Breast epithelium (tissue), 3 donors: ENCODE measurements around the gene SPOCK1.

Experiments used
- POLR2A ChIP-seq: fragments of 450-650 bp; IDR thresholded peaks from one replicate; pipeline ENCODE4 v1.6.1; 2016; ENCODE audit warnings: antibody characterized with exemption, mild to moderate bottlenecking, moderate library complexity
- POLR2AphosphoS5 ChIP-seq, 3 donors: sonication (generic); formaldehyde crosslinking; IDR thresholded peaks; one replicate each; pipeline ENCODE4 v1.6.1; 2017; ENCODE audit warnings: antibody characterized with exemption in 3 of 3
- TF ChIP-seq, protein P1 (sequence below), 3 donors: fragments of 450-650 bp; IDR thresholded peaks; one replicate each; pipeline ENCODE4 v1.5.1; 2016 to 2017; ENCODE audit warnings: antibody characterized with exemption in 3 of 3, mild to moderate bottlenecking in 3 of 3, moderate library complexity in 3 of 3

- TF ChIP-seq POLR2A (no peak), POLR2AphosphoS5 (IDR thresholded peaks at IDR 0.05) (no peak)
- TF ChIP-seq, protein P1, sequence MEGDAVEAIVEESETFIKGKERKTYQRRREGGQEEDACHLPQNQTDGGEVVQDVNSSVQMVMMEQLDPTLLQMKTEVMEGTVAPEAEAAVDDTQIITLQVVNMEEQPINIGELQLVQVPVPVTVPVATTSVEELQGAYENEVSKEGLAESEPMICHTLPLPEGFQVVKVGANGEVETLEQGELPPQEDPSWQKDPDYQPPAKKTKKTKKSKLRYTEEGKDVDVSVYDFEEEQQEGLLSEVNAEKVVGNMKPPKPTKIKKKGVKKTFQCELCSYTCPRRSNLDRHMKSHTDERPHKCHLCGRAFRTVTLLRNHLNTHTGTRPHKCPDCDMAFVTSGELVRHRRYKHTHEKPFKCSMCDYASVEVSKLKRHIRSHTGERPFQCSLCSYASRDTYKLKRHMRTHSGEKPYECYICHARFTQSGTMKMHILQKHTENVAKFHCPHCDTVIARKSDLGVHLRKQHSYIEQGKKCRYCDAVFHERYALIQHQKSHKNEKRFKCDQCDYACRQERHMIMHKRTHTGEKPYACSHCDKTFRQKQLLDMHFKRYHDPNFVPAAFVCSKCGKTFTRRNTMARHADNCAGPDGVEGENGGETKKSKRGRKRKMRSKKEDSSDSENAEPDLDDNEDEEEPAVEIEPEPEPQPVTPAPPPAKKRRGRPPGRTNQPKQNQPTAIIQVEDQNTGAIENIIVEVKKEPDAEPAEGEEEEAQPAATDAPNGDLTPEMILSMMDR (IDR thresholded peaks at IDR 0.05): no peak
Observed at GRCh38 chr5:137269274-137269673, 229.9 kb downstream of the SPOCK1 start.
